ENCODE results near the gene RCL1. TPM values are rescaled to one million over a fixed set of nuclear protein-coding genes. Genes with fewer than 3 reads are reported as not detected.

Gene RCL1
- total RNA-seq, 1 donor, result 10.4 TPM

GRCh38 chr9:4832786-4833579, 40.2 kb downstream of the RCL1 start:
- TF ChIP-seq, protein P1, sequence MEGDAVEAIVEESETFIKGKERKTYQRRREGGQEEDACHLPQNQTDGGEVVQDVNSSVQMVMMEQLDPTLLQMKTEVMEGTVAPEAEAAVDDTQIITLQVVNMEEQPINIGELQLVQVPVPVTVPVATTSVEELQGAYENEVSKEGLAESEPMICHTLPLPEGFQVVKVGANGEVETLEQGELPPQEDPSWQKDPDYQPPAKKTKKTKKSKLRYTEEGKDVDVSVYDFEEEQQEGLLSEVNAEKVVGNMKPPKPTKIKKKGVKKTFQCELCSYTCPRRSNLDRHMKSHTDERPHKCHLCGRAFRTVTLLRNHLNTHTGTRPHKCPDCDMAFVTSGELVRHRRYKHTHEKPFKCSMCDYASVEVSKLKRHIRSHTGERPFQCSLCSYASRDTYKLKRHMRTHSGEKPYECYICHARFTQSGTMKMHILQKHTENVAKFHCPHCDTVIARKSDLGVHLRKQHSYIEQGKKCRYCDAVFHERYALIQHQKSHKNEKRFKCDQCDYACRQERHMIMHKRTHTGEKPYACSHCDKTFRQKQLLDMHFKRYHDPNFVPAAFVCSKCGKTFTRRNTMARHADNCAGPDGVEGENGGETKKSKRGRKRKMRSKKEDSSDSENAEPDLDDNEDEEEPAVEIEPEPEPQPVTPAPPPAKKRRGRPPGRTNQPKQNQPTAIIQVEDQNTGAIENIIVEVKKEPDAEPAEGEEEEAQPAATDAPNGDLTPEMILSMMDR (IDR thresholded peaks at IDR 0.05; ENCODE audit: insufficient read depth, low read depth, low read length), result no peak
- H3K4me3 ChIP-seq (ENCODE audit: low read depth, low read length), result no peak overlapping the region
- DNase-seq (ENCODE audit: low read depth), result peak; percentile 98

DNA sequence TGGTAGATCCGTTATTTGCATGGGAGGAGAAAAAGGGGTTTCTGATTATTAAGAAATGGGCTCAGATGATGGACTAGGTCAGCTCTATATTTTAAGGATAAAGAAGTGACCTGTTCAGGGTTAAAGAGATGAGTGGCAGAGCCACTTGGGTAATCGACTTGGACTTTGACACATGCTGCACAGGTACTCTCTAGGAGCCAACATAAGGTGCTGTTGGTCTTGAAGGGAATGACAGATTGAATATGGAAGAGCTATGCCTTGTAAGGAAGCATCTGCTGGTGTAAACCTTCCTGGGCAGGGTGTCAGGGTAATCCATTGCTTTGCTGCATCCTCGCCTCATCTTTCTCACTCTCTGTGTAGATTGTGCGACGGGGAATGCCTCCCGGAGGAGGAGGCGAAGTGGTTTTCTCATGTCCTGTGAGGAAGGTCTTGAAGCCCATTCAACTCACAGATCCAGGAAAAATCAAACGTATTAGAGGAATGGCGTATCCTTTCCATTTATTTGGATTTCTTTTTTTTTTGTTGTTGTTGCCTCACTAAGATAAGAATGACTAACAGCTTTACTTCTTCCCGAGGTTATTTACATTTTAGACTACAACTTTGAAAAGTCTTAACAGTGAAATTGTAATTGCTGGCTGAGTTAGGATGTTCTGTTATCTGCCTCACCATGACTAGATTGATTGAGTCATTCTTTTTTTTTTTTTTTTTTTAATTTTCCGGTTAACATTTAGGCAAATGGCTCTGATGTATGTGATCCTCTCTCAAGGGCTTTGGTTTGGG, 41.2 kb downstream of the RCL1 start:
- peak; percentile 74 for DNase-seq (ENCODE audit: low read depth)
- TF ChIP-seq, protein P1 (IDR thresholded peaks at IDR 0.05; ENCODE audit: insufficient read depth, low read depth, low read length), result no peak
- H3K4me3 ChIP-seq (ENCODE audit: low read depth, low read length), result no peak overlapping the region

DNA sequence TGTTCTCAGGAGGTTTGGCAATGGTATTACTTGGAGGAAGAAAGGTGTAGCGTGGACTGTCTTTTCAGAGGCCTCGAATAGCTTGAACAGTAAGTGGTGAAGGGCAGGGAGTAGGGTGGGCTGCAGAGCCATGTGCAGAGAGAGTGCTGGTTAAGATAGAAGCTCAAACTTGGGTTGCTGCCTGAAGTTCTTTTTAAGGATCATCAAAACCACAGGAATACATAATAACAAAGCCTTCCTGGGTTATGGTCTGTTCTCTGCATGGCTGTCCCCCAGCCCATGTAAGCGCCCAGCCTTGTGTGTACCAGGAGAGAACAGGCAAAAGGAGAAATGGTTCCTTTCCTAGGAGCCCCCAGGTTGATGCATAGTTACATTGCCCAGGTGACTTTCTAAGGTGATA, 43.9 kb downstream of the RCL1 start:
- peak; percentile 60 for DNase-seq (ENCODE audit: low read depth)
- TF ChIP-seq, protein P1 (IDR thresholded peaks at IDR 0.05; ENCODE audit: insufficient read depth, low read depth, low read length), result no peak
- no peak overlapping the region for H3K4me3 ChIP-seq (ENCODE audit: low read depth, low read length)

DNA sequence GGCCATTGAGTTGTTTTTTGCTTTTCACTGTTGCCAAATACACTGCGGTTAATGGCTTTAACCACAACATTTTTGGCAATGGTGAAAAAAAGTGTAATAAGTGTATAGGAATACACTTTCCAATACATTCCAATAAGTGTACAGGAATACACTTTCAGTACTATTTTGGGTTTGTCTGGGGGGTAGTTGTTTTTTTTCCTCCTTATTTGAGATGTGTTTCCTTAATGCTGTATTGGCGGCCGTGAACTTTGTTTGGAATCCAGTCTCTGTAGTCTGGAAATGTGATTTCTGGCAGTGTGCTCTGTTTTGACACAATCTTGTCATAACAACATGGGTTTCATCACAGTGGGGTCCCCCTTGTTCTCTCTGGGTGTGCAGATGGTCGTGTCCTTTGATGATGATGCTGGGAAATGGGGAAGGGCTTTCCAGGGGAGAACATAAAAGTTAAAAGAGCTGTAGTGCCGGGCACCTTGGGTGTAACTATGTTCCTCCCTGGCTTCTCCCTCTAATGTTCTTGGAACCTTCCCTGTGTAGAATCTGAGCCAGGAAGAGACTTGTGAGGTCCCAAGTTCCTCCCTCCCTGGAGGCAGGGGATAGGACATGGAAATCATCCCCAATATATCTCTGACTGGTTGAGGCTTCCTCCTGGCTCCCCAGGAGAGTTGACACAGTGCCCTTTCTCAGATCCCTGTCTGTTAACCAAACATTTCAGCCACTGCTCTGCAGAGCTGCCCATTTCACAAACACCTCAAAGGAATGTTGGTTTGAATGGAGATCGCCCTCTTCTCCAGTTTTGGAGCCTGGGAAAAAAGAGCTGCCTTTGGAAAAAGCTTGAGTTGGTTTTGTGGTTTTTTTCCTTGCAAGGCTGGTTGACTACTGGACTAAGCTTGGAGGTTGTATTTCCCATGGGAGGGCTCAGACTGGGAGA, 44.8 kb downstream of the RCL1 start:
- DNase-seq (ENCODE audit: low read depth), result peak; percentile 90
- TF ChIP-seq, protein P1 (IDR thresholded peaks at IDR 0.05; ENCODE audit: insufficient read depth, low read depth, low read length), result no peak
- H3K4me3 ChIP-seq (ENCODE audit: low read depth, low read length), result no peak overlapping the region

DNA sequence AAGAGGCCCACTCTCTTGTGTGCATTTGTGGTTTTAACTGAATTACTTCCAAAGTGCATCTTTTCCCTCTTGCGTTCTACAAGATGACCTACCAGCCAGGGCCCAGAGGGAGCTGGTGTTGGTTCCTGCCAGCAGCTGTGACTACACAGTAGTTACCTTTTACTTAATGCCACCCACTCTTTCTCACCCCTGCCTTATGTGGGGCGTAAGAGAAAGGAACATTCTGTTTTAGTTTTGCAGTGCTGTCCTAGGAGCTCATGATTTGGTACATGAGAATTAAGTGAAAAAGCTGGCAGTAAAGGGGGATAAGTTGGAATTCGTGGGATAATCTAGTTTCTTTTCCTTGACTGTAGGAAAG, 45.4 kb downstream of the RCL1 start:
- no peak for DNase-seq (ENCODE audit: low read depth)
- no peak overlapping the region for H3K4me3 ChIP-seq (ENCODE audit: low read depth, low read length)
- TF ChIP-seq, protein P1 (IDR thresholded peaks at IDR 0.05; ENCODE audit: insufficient read depth, low read depth, low read length), result no peak

- peak; percentile 42 for DNase-seq (ENCODE audit: low read depth)
- no peak overlapping the region for H3K4me3 ChIP-seq (ENCODE audit: low read depth, low read length)
- TF ChIP-seq, protein P1 (IDR thresholded peaks at IDR 0.05; ENCODE audit: insufficient read depth, low read depth, low read length), result no peak
Observed at GRCh38 chr9:4839470-4839912, 46.7 kb downstream of the RCL1 start.

All from fibroblast of villous mesenchyme (primary cell).